IPS-20b (cell line): ENCODE data around the gene GNG14.
"Not testable (repeated sequence)": the region's sequence is repeated elsewhere in the genome, so short reads cannot be mapped to it uniquely, and the experiment has no call there.

Experiments used
- H3K27ac ChIP-seq: one replicate; pipeline ENCODE4 v1.5.1; 2013; ENCODE audit warnings: low read length
- H3K27me3 ChIP-seq: 2 replicates; pipeline ENCODE4 v1.6.1; 2013; ENCODE audit warnings: mild to moderate bottlenecking, low read length, inconsistent platforms; ENCODE audit not compliant: insufficient read depth
- H3K36me3 ChIP-seq: 2 replicates; pipeline ENCODE4 v1.6.1; 2013; ENCODE audit warnings: low read depth, mild to moderate bottlenecking, inconsistent platforms, low read length, moderate library complexity; ENCODE audit not compliant: insufficient read depth
- H3K4me1 ChIP-seq: 2 replicates; pipeline ENCODE4 v1.6.1; 2013; ENCODE audit warnings: mild to moderate bottlenecking, control low read depth, inconsistent platforms, low read length, moderate library complexity; ENCODE audit not compliant: insufficient read depth
- H3K4me3 ChIP-seq: 2 replicates; pipeline ENCODE4 v1.5.1; 2013; ENCODE audit warnings: mild to moderate bottlenecking, low read length, inconsistent platforms
- H3K9ac ChIP-seq: 2 replicates; pipeline ENCODE4 v1.6.1; 2013; ENCODE audit warnings: low read depth, mild to moderate bottlenecking, inconsistent platforms, low read length, moderate library complexity
- H3K9me3 ChIP-seq: 2 replicates; pipeline ENCODE4 v1.6.1; 2013; ENCODE audit warnings: mild to moderate bottlenecking, low read depth, low read length, inconsistent platforms; ENCODE audit not compliant: insufficient read depth

The GNG14 gene

DNA sequence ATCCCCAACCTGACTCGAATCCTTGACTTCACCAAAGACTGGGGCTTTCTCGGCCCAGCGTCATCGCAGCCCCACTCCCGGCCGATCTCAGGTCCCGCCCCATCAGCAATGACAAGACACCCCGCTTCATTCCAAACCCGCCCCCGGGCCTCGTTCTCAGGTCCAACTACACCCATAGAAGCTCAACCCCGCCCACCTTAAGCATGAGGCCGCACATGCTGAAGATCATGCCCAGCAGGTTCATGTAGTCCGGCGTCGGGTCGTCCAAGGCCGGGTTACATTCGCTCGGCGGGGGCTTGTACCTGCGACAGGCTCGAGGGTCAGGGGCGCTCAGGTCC lies 18.9 kb upstream of the GNG14 start:
- Histone ChIP-seq H3K27me3 (no peaks in the 10 kb centered on the region), H3K36me3 (peaks cover 32% of the 10 kb centered on the region), H3K27ac (no peak overlapping the region)

GRCh38 chr19:12669270-12670158 lies 18.3 kb upstream of the GNG14 start:
- H3K9ac ChIP-seq = peak overlapping the region; percentile 97
- H3K27ac ChIP-seq = peak overlapping the region; percentile 96
- H3K9me3 ChIP-seq = no peaks in the 10 kb centered on the region
- peaks cover 38% of the 10 kb centered on the region for H3K36me3 ChIP-seq
- peak overlapping the region; percentile 95 for H3K4me3 ChIP-seq
- no peaks in the 10 kb centered on the region for H3K27me3 ChIP-seq
- 0 out of 2 replicates have a peak, but pooled peaks cover 5% of the 10 kb centered on the region for H3K4me1 ChIP-seq

More for the DNA sequence above, 18.9 kb upstream of the GNG14 start:
- Histone ChIP-seq H3K4me1 (0 out of 2 replicates have a peak, but pooled peaks cover 5% of the 10 kb centered on the region), H3K9me3 (no peaks in the 10 kb centered on the region), H3K4me3 (peak overlapping the region; percentile 95), H3K9ac (peak overlapping the region; percentile 97)

GRCh38 chr19:12670159-12670928 lies 17.5 kb upstream of the GNG14 start:
- no peaks in the 10 kb centered on the region for H3K27me3 ChIP-seq
- no peaks in the 10 kb centered on the region for H3K9me3 ChIP-seq
- 0 out of 2 replicates have a peak, but pooled peaks cover 5% of the 10 kb centered on the region for H3K4me1 ChIP-seq
- peak overlapping the region; percentile 96 for H3K27ac ChIP-seq
- peaks cover 36% of the 10 kb centered on the region for H3K36me3 ChIP-seq
- H3K4me3 ChIP-seq = peak overlapping the region; percentile 95
- H3K9ac ChIP-seq = peak overlapping the region; percentile 97; the same call in 1 of the 2 replicates

GRCh38 chr19:12672744-12673143 lies 15.1 kb upstream of the GNG14 start:
- Histone ChIP-seq H3K4me1 (0 out of 2 replicates have a peak, but pooled peaks cover 5% of the 10 kb centered on the region), H3K9me3 (no peaks in the 10 kb centered on the region), H3K9ac (no peak overlapping the region), H3K36me3 (peaks cover 57% of the 10 kb centered on the region), H3K27ac (no peak overlapping the region), H3K4me3 (no peak overlapping the region), H3K27me3 (no peaks in the 10 kb centered on the region)

DNA sequence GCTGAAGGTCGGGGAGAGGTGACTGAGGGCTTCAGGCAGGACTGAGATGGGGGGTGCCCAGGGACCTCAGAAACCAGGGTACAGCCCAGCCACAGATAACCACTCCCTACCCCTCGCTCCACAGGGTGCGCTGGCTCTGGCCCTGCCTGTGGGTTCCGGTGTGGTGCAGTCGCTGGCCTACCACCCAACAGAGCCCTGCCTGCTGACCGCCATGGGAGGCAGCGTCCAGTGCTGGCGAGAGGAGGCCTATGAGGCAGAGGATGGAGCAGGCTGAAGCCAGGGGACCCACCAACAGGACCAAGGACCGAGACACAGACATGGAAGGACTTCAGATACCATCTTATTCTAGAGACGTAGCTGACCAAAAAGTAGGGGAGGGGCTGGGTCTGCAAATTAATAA lies 12.4 kb upstream of the GNG14 start:
- no peaks in the 10 kb centered on the region for H3K27me3 ChIP-seq
- 0 out of 2 replicates have a peak, but pooled peaks cover 3% of the 10 kb centered on the region for H3K4me1 ChIP-seq
- no peaks in the 10 kb centered on the region for H3K9me3 ChIP-seq
- H3K36me3 ChIP-seq = peaks cover 80% of the 10 kb centered on the region
- no peak overlapping the region for H3K4me3 ChIP-seq
- no peak overlapping the region for H3K27ac ChIP-seq
- H3K9ac ChIP-seq = no peak overlapping the region

DNA sequence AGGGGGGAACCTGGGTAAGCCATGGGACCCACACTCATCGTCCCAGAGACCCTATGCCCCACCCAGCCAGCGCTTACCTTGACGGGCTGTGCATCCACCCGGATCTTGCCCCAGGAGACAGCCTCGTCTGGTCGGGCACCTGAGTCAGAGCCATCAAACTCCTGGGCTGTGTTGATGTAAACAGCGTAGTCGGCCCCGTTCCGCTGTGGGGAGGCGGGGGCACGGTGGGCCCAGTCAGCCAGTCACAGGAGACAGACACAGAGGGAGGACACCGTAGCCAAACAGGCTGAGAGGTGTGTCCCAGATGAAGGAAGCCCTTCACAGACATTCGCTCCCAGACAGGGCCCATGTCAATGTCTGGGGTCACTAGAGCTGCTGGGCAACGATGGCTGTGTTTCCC lies 11.9 kb upstream of the GNG14 start:
- Histone ChIP-seq H3K27me3 (no peaks in the 10 kb centered on the region), H3K27ac (no peak overlapping the region), H3K9ac (no peak overlapping the region), H3K36me3 (peaks cover 75% of the 10 kb centered on the region), H3K4me1 (no peaks in the 10 kb centered on the region), H3K9me3 (no peaks in the 10 kb centered on the region), H3K4me3 (no peak overlapping the region)

GRCh38 chr19:12676384-12676792 lies 11.4 kb upstream of the GNG14 start:
- Histone ChIP-seq H3K27ac (no peak overlapping the region), H3K27me3 (no peaks in the 10 kb centered on the region), H3K36me3 (peaks cover 74% of the 10 kb centered on the region), H3K4me1 (no peaks in the 10 kb centered on the region), H3K9me3 (no peaks in the 10 kb centered on the region), H3K4me3 (no peak overlapping the region), H3K9ac (no peak overlapping the region)

DNA sequence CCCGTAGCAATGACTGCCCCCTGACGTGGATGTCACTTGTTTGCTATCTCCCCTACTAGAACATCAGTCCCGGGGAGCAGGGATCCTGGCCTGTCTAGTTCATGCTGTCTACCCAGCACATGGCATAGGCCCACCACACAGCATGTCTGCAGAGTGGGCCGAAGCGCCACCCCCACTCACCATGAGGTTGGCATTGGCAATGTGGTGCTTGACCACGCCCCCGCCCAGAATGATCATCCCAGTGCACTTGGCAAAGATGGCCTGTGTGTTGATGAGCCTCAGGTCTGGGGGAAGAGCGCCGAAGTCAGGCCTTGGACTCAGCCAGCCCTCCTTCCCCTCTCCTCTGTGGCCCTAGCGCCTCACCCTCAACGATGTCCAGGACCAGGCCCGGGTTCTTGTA lies 10.9 kb upstream of the GNG14 start:
- Histone ChIP-seq H3K4me1 (no peaks in the 10 kb centered on the region), H3K27me3 (no peaks in the 10 kb centered on the region), H3K9me3 (no peaks in the 10 kb centered on the region), H3K4me3 (no peak overlapping the region), H3K9ac (no peak overlapping the region), H3K36me3 (peaks cover 74% of the 10 kb centered on the region), H3K27ac (no peak overlapping the region)

DNA sequence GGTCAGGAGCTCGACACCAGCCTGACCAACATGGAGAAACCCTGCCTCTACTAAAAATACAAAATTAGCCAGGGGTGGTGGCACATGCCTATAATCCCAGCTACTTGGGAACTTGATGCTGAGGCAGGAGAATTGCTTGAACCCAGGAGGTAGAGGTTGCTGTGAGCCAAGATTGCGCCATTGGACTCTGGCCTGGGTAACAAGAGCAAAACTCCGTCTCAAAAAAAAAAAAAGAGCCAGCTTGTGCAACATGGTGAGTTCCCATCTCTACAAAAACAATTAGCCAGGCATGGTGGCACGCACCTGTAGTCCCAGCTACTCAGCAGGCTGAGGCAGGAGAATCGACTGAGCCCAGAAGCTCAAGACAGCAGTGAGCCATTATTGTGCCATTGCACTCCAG lies 9.8 kb upstream of the GNG14 start:
- H3K9me3 ChIP-seq, H3K4me3 ChIP-seq, H3K27ac ChIP-seq, H3K9ac ChIP-seq, H3K4me1 ChIP-seq, H3K27me3 ChIP-seq: not testable (repeated sequence)
- H3K36me3 ChIP-seq = peaks cover 65% of the 10 kb centered on the region

- no peak overlapping the region for H3K9ac ChIP-seq
- no peak overlapping the region for H3K27ac ChIP-seq
- no peak overlapping the region for H3K4me3 ChIP-seq
- H3K27me3 ChIP-seq = no peaks in the 10 kb centered on the region
- no peaks in the 10 kb centered on the region for H3K9me3 ChIP-seq
- H3K36me3 ChIP-seq = peaks cover 49% of the 10 kb centered on the region
- H3K4me1 ChIP-seq = no peaks in the 10 kb centered on the region
These were observed 7.8 kb upstream of the GNG14 start for GRCh38 chr19:12680034-12680433.

- Histone ChIP-seq H3K27ac (peak within 1 kb of the TSS; percentile 100), H3K4me3 (peak within 1 kb of the TSS; percentile 99), H3K36me3 (peaks cover 36% of the 10 kb centered on the region), H3K9ac (peak within 1 kb of the TSS; percentile 100), H3K4me1 (no peaks in the 10 kb centered on the region), H3K9me3 (no peaks in the 10 kb centered on the region), H3K27me3 (no peaks in the 10 kb centered on the region)
These were observed 6.5 kb upstream of the GNG14 start, which contains the start of gene DHPS for GRCh38 chr19:12681074-12681987. DHPS (minus strand) TSS chr19:12681880; CDS start chr19:12681766, 114 bp downstream.
